ENCODE data around the gene ZSCAN1.

The ZSCAN1 gene

GRCh38 chr19:58083021-58083420, 49.2 kb downstream of the ZSCAN1 start:
- POLR2A ChIA-PET: no interaction called here
- CTCF ChIA-PET: no interaction called here
- no peak for TF ChIP-seq ARNT (IDR thresholded peaks at IDR 0.05)
- no peak for TF ChIP-seq ZNF384 (IDR thresholded peaks at IDR 0.05)
- TF ChIP-seq SP1 (IDR thresholded peaks at IDR 0.05): no peak
- TF ChIP-seq SUZ12 (IDR thresholded peaks at IDR 0.05): no peak
- no peak for TF ChIP-seq L3MBTL2 (conservative IDR thresholded peaks at IDR 0.05)
- no peak for TF ChIP-seq FOXM1 (IDR thresholded peaks at IDR 0.05; ENCODE audit: borderline replicate concordance)
- no peak for TF ChIP-seq HDGF (IDR thresholded peaks at IDR 0.05; ENCODE audit: borderline replicate concordance)
- no peak for TF ChIP-seq FOXA1 (IDR thresholded peaks at IDR 0.05)
- TF ChIP-seq TARDBP (IDR thresholded peaks at IDR 0.05): no peak
- TF ChIP-seq CTBP1 (IDR thresholded peaks at IDR 0.05; ENCODE audit: borderline replicate concordance): no peak
- TF ChIP-seq FOXK2 (IDR thresholded peaks at IDR 0.05): no peak
- TF ChIP-seq NFRKB (IDR thresholded peaks at IDR 0.05): no peak
- no peak for TF ChIP-seq PKNOX1 (IDR thresholded peaks at IDR 0.05)
- no peak for TF ChIP-seq BHLHE40 (IDR thresholded peaks at IDR 0.05; ENCODE audit: borderline replicate concordance)
- no peak for TF ChIP-seq ELF4 (IDR thresholded peaks at IDR 0.05)
- no peak for TF ChIP-seq LEF1 (IDR thresholded peaks at IDR 0.05; ENCODE audit: borderline replicate concordance)
- DNase-seq (ENCODE audit: extremely low spot score): no peak

GRCh38 chr19:58084596-58085347, 50.9 kb downstream of the ZSCAN1 start:
- CTCF ChIA-PET: no interaction called here
- DNase-seq (ENCODE audit: extremely low spot score): no peak
- POLR2A ChIA-PET: no interaction called here
- TF ChIP-seq L3MBTL2 (conservative IDR thresholded peaks at IDR 0.05) (no peak), LEF1 (IDR thresholded peaks at IDR 0.05; ENCODE audit: borderline replicate concordance) (no peak), SUZ12 (IDR thresholded peaks at IDR 0.05) (no peak), FOXA1 (IDR thresholded peaks at IDR 0.05) (no peak), HDGF (IDR thresholded peaks at IDR 0.05; ENCODE audit: borderline replicate concordance) (no peak), ELF4 (IDR thresholded peaks at IDR 0.05) (no peak), CTBP1 (IDR thresholded peaks at IDR 0.05; ENCODE audit: borderline replicate concordance) (no peak), ZNF384 (IDR thresholded peaks at IDR 0.05) (no peak), TARDBP (IDR thresholded peaks at IDR 0.05) (no peak), FOXM1 (IDR thresholded peaks at IDR 0.05; ENCODE audit: borderline replicate concordance) (no peak), PKNOX1 (IDR thresholded peaks at IDR 0.05) (no peak), SP1 (IDR thresholded peaks at IDR 0.05) (no peak), ARNT (IDR thresholded peaks at IDR 0.05) (no peak), NFRKB (IDR thresholded peaks at IDR 0.05) (no peak), FOXK2 (IDR thresholded peaks at IDR 0.05) (no peak), BHLHE40 (IDR thresholded peaks at IDR 0.05; ENCODE audit: borderline replicate concordance) (no peak)

- POLR2A ChIA-PET: no interaction called here
- CTCF ChIA-PET: no interaction called here
- no peak for TF ChIP-seq HDGF (IDR thresholded peaks at IDR 0.05; ENCODE audit: borderline replicate concordance)
- TF ChIP-seq ARNT (IDR thresholded peaks at IDR 0.05): no peak
- TF ChIP-seq FOXA1 (IDR thresholded peaks at IDR 0.05): no peak
- TF ChIP-seq BHLHE40 (IDR thresholded peaks at IDR 0.05; ENCODE audit: borderline replicate concordance): no peak
- no peak for TF ChIP-seq ELF4 (IDR thresholded peaks at IDR 0.05)
- no peak for TF ChIP-seq TARDBP (IDR thresholded peaks at IDR 0.05)
- no peak for TF ChIP-seq L3MBTL2 (conservative IDR thresholded peaks at IDR 0.05)
- no peak for TF ChIP-seq FOXK2 (IDR thresholded peaks at IDR 0.05)
- no peak for TF ChIP-seq NFRKB (IDR thresholded peaks at IDR 0.05)
- no peak for TF ChIP-seq SUZ12 (IDR thresholded peaks at IDR 0.05)
- no peak for TF ChIP-seq PKNOX1 (IDR thresholded peaks at IDR 0.05)
- TF ChIP-seq SP1 (IDR thresholded peaks at IDR 0.05): no peak
- TF ChIP-seq LEF1 (IDR thresholded peaks at IDR 0.05; ENCODE audit: borderline replicate concordance): no peak
- no peak for TF ChIP-seq CTBP1 (IDR thresholded peaks at IDR 0.05; ENCODE audit: borderline replicate concordance)
- no peak for TF ChIP-seq ZNF384 (IDR thresholded peaks at IDR 0.05)
- no peak for TF ChIP-seq FOXM1 (IDR thresholded peaks at IDR 0.05; ENCODE audit: borderline replicate concordance)
- DNase-seq (ENCODE audit: extremely low spot score): no peak
These were observed 51.6 kb downstream of the ZSCAN1 start for GRCh38 chr19:58085348-58085875.

- ChIA-PET CTCF (no interaction called here), POLR2A (no interaction called here)
- no peak for TF ChIP-seq LEF1 (IDR thresholded peaks at IDR 0.05; ENCODE audit: borderline replicate concordance)
- no peak for TF ChIP-seq SP1 (IDR thresholded peaks at IDR 0.05)
- TF ChIP-seq TARDBP (IDR thresholded peaks at IDR 0.05): no peak
- DNase-seq (ENCODE audit: extremely low spot score): no peak
These were observed 53.2 kb downstream of the ZSCAN1 start for GRCh38 chr19:58086825-58087710.

GRCh38 chr19:58088521-58089052, 54.8 kb downstream of the ZSCAN1 start:
- CTCF ChIA-PET: no interaction called here
- POLR2A ChIA-PET: no interaction called here
- DNase-seq (ENCODE audit: extremely low spot score): no peak
- no peak for TF ChIP-seq SUZ12 (IDR thresholded peaks at IDR 0.05)
- TF ChIP-seq BHLHE40 (IDR thresholded peaks at IDR 0.05; ENCODE audit: borderline replicate concordance): no peak
- TF ChIP-seq FOXM1 (IDR thresholded peaks at IDR 0.05; ENCODE audit: borderline replicate concordance): no peak
- no peak for TF ChIP-seq FOXA1 (IDR thresholded peaks at IDR 0.05)
- TF ChIP-seq NFRKB (IDR thresholded peaks at IDR 0.05): no peak
- TF ChIP-seq HDGF (IDR thresholded peaks at IDR 0.05; ENCODE audit: borderline replicate concordance): no peak
- no peak for TF ChIP-seq FOXK2 (IDR thresholded peaks at IDR 0.05)
- no peak for TF ChIP-seq LEF1 (IDR thresholded peaks at IDR 0.05; ENCODE audit: borderline replicate concordance)
- no peak for TF ChIP-seq SP1 (IDR thresholded peaks at IDR 0.05)
- TF ChIP-seq CTBP1 (IDR thresholded peaks at IDR 0.05; ENCODE audit: borderline replicate concordance): no peak
